Medulla oblongata (tissue), 1 donor: ENCODE results near the gene SLC12A2.

Experiments
- DNase-seq: peaks from one replicate; pipeline ENCODE4 v3.0.0-alpha.2; 2015; ENCODE audit errors: extremely low spot score

SLC12A2 gene

DNA sequence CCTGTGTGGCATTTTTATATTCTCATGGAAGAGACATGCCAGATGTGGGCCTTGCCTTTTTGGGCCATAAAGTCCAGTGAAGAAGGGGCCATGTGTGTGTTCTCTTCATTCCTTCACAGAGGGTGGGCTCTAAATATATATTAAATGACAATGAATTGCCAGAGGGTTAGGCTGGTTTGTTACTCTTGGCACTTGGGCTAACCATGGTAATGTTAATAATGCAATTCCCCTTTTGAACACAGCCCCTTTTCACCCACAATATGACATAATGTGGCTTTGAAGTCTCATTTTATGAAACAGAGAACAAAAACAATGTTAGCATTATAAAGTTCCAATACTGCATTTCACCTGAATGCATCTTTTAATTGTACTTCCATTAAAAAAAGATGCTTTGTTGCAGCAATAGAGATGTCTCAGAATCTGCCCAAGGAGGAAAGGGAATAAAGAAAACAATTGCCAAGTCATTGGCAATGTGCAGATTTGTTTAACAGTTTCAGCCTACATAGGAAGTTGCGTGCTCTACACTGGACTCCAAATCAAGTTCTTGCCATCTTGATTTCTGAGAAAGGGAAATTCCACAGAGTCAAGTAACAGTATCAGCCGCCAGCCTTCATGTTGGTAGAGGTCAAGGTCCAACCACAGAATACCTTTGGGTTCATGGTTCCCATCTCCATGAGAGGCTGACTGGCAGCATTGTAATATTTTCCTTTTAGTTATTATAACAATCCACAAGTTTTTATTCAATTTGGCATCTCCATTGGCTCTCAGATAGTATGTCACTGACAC is 141.9 kb downstream of the SLC12A2 start:
- DNase-seq: no peak

DNA sequence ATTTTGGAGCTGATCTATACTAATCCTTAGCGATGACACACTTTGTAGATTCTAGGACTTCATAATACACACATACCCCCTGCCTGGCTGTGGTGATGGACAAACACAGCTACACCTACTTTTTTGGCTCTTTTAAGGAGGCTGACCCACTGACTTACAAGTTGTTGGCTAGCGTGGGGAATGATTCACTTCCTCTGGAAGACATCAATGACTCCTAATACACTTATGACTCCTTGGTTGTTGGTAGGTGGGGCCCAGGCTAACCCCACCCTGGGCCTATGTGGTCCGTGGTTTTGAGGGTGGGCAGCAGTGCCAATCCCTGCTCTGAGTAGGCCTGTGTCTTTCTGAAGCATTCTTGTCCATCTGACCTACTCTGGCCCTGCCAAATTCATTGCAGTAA is 144.4 kb downstream of the SLC12A2 start:
- no peak for DNase-seq

DNA sequence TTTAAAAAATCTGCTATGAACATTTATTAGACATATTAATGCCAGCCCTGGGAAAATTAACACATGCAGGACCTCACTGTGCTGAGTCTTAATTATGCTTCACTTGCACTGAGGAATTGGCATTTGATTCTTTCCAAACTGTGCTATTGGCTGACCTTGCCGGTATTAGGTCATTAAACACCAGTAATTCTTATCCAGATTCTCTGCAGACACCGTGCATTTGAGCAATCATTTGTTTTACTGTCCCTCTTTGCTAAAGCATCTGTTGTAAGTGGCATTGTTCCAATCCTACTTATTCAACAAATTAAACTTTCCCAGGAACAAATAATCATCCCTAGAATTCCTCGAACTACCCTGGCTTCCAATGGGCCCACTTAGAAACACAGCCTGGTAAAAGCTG is 145.0 kb downstream of the SLC12A2 start:
- DNase-seq: no peak

DNA sequence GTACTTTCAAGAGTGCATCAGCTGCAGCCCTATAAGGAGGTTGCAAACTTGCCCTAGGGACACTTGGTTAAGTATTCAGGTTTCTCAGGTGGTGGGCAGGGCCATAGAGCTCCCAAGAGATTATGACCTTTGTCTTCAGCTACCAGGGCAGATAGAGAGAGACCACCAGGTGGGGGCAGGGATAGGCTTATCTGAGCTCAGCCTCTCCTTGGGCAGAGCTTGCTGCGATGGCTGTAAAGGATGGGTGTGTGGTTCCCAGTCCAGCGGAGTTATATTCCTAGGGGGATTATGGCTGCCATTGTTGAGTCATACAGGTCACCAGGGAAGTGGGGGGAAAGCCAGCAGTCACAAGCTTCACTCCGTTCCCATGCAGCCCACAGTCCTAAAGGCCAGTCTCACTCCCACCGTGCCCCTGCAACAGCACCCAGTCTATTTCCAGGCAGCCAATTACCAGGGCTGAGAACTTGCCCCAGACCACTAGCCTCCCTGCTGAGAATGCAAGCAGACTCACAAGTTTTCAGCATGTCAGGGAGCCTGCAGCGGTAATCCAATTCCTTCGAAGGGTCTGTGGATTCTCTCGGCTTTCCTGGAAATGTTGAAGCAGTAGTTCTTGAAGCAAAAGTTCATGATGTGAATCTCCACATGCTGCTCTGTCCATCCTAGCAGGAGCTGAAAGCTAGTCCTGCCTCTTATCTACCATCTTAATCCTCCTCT is 151.5 kb downstream of the SLC12A2 start:
- no peak for DNase-seq

DNA sequence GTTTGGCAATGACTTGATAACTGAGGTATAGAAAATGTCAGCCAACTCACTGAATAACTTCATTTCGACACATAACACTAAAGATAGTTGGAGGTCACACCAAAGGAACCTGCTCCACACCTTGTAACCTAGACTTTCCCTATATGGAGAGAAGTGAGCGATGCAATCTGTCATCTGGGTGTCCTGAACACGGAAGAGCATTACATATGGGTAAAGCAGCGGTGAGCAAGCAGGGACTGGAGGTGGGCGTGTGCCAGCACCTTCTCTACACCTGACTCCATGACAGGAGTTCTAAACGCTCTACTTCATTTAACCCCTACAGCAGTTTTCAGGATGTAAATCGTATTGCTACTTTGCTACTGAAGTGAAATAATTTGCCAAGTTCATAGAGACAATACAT is 152.8 kb downstream of the SLC12A2 start:
- DNase-seq: no peak

DNA sequence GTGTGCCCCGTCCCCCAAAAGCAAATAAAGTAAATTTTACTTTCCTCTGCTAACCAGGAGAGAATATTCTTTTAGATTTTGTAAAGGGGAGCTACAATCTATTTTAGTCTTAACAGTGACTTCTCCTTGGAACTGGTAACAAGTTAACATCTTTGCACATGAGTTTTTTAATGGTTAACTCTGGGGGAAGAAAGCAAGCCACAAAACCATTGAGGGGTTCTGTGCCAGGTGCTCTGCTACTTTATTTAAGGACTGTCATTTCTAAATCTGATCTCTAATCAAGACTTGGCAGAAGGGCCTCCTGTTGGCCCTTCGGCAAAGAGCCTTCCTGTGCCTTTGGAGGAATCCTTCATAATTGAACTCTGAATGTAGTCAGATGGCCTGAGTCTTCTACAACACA is 153.4 kb downstream of the SLC12A2 start:
- DNase-seq: no peak

- DNase-seq: no peak
Measured at GRCh38 chr5:128237546-128237945, 154.0 kb downstream of the SLC12A2 start.
